CD4-positive, alpha-beta T cell treated with Interferon alpha-2 for 1 hour (primary cell): Measurements from ENCODE around the gene TCF4.
A peak's percentile ranks its signal among the peaks of the same experiment; 100 is the strongest.

ENCODE experiments used
- DNase-seq, 2 donors: peaks; one replicate each; pipeline ENCODE4 v3.0.0-alpha.2; 2020 to 2022

TCF4 gene

DNA sequence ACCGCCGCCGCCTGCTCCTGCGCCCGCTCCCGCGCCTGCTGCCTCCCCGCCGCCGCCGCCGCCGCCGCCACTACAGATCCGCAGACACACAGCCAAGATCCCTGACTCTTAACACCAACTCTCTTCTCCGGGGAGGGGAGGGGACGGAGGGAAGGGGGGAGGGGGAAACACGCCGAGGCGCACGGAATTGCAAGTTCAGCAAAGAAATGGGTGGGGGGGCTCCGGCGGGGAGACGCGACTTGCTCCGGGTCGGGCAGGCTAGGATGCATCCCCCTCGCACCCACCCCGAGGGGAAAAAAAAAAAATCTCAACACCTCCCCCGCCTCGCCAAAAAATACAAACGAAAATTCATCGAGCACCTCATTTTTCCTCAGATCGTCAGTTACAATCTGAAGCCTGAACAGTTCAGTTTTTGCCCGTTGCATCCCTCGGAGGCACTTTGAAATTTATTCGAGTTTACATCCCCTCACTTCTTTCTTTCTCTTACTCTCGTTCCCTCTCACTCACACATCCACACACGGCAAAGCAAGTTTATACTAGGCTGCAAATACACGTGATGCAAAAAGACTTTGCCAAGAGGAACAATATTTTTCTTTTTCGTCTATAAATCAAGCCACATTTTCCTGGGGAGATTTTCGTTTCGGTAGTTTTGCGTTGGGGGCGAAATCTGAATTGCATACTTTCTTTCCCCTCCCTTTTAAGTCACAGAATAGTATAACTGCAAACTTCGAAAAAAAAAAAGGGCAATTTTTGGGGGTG is at the start of gene TCF4:
Gene TCF4, minus strand, starts transcription at position 82 of the 759 bp plus-strand sequence. CDS start 1,076 bp downstream, outside the sequence.
- DNase-seq, result peak; percentile 16 to 41

DNA sequence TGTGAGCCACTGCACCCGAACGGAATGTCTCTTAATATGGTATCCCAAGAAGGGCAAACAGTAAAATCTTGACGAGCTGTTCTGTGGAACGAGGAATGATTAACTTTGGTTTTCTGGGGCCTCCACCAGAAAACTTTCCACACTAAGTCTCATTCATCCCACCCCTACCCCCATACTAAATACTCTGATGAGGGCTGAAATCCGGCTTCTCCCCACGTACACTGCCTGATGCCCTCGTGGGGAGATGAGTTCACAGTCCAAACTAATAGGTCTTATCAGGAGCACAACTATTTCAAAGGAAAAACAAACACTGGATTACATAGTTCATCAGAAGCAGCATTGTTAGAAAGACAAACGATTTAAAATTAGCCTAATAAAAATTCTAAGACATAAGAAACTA is 49.2 kb upstream of the TCF4 start:
- no peak for DNase-seq

DNA sequence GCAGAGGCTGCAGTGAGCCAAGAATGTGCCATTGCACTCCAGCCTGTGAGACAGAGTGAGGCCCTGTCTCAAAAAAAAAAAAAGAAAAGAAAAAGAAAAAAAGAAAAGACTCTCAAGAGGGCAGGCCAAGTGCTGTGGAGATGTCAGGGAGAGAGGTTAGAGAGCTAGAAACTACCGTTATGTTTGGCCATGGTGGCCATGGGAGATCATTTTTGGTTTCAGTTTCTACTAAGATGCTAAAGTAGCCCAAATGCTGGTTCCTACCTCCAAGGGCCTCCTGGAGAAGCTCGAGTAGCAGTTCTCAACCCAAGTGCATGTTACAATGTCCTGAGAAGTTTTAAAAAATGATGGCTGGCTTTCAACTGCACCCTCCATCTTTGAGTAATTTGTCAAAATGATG is 47.4 kb upstream of the TCF4 start:
- no peak for DNase-seq

DNA sequence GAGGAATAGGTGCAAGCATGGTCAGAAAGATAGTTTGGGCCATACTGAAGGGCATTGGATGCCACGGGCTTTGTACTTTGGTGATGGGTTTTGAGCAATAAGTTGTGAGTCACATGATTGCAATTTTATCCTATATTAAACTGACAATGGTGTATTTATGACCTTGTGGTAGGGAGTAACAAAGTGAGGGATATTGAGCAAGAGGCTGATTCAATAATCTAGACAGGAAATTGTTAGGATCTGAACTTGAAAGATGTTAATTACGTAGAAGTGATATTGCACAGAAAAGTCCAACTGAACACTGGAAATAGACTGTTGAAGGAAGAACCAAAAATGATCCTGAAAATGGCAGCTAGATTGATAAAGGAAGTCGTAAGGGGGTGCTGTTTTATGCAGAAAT is 46.6 kb upstream of the TCF4 start:
- DNase-seq, result no peak

DNA sequence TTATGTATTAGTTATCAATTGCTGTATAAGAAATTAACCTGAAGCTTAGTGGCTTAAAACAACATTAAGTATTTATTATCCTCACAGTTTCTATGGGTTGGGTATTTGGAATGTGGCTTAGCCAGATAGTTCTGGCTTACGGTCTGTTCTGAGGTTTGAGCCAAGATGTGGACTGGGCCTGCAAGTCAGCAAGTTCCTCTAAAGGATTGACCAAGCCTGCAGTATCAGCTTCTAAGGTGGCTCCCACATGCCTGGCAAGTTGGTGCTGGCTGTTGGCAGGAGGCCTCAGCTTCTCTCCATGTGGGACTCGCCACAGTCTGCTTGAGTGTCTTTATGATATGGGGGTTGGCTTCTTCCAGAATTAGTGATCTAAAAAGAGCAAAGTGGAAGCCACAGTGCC is 45.0 kb upstream of the TCF4 start:
- DNase-seq, result no peak

DNA sequence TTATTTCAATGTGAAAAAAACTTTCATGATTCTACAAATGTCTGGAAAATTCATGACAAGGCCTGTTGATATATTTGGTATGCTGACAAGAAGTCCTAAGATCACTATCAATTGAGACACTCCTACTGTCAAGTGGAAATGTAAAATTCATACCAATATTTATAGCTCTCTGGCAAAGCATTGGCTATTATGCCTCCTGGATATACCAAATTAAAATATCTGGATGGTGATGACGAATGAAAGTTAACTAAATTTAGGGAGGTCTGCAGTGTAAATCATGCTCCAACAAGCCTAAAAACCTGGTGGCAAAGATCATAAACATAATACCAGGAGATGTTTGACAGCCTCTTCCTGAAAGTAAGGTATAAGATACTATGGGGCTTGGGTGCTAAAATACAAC is 41.1 kb upstream of the TCF4 start:
- no peak for DNase-seq

DNA sequence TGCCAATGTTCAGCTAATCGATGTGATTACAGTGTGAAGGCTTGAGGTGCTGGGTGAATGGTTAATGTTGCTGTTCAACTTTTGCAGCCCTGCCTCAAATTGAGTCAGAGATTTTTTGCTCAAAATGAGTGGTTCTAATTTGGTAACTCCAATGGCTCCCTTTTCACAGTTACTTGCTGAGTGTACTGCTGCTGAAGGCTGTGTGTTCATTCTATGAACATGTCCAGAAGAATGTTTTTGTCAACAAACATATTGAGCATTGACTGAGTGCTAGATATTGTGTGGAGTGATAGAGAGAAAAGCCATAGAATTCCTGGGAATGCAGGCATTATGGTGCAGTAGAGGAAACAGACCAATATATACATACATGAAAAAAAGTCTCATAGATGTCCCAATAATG is 39.0 kb upstream of the TCF4 start:
- no peak for DNase-seq

DNA sequence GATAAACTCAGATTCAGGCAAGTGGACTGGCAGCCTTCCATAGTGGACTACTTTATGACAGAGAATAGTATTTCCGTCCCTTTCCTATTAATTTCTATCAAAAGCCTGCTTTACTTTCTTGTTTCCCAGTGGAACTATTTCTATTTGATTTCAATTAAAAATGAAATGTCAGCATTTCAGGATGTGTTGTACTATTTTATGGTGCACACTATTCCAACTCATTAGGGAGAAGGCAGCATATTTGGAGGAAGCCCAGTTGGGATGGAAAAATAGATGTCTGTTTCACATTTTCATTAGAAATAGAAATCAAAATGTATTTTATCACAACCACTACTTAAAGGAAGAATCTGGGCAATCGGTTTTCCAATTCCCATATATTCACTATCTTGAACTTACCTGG is 37.9 kb upstream of the TCF4 start:
- no peak for DNase-seq

DNA sequence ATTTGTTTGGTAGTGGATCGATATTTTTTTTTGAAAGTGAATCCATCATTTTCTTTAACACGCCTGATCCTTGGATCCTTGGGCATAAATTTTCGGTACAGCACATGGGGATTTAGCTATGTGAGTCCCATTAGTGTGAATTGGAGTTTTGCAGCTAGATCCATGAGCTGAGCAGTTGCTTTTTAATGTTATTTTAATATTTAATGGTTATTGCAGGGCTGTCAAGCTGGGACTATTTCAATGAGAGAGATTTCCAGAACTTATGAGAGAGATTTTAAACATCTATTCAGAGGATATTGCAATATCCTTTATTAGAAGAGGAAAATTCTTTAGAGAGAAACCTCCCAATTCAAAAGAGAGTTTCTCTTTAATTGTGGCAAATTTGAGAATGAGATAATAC is 35.6 kb upstream of the TCF4 start:
- DNase-seq, result no peak

DNA sequence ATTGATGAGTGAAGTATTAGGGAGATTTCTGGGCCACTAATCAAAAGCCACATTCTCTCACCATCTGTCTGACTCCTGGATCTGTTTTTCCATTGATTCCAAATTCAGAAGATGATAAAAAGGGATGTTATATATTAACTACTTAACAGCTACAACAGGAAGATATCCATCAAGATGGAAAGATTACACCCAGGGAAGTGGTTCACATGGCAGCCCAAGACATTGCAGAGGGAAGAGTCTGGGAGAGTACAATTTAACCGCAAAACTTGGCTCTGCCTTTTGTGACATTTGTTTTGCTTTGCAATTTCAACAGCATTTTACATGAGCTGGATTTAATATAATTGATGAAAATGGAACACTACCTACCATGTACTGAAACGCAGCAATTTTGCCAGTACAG is 22.5 kb upstream of the TCF4 start:
- no peak for DNase-seq

DNA sequence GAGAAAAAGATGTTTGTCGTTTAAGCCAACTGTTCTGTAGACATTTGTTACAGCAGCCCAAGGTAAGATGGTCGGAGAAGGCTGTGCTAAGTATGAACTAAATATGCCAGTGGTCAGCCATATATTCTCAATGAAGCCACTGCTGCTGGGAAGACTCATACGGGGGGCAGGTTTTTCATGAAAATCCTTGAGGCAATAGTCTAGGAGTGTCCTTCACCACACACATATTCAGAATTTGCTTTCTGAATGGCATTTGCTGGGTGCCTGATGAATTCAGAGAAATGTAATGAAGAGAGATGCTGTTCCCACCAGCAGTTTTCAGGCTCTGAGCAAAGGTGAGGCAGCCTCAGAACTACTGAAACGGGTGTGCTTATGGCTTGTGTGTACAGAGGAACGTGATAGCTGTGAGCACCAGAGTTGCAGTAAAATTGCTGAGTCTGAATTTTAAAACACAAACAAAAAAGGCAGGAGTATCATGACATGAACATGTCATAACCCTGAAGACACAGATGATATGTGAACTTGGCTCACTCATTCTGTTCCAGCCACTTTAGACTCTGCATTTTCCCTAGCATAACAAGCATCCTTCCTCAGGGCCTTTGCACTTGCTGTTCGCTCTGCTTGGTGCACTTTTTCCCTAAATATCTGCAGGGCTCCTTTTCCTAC is 21.3 kb upstream of the TCF4 start:
- no peak for DNase-seq

DNA sequence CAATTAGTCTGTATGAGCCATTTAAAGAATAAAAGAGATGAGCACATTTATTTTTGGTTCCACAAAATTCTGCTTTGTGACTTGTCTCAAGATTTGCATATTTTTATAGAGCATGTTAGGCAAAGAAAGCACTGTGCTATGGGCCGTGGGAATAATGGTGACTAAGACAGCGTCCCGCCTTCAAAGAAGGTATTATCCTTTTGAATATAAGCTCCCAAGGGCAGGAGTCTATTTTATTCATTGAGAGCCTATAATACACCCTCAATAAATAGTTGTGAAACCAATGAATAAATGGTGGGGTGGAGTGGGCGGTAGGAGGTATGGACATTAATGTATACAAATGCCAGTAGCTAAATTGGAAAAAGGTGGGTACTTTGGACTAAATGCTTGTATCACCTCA is 20.5 kb upstream of the TCF4 start:
- no peak for DNase-seq

DNA sequence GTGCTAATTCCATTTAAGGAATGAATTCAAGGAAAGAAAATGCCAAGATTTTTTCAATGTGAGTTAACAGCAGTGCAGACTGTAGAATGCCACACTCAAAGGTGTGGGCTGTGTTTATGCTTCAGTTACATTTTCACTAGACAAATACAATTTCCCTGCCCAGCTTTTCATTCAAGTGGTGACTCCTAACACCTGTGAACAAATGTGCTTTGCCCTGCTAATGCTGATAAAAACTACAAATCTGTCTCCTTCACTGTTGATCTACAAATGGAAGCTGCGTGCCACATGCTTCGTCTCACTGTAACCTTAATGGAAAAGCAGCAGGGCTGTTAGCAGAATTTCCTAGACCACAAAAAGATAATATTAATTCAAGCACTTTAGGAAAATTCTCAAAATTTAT is 19.8 kb upstream of the TCF4 start:
- DNase-seq, result no peak

DNA sequence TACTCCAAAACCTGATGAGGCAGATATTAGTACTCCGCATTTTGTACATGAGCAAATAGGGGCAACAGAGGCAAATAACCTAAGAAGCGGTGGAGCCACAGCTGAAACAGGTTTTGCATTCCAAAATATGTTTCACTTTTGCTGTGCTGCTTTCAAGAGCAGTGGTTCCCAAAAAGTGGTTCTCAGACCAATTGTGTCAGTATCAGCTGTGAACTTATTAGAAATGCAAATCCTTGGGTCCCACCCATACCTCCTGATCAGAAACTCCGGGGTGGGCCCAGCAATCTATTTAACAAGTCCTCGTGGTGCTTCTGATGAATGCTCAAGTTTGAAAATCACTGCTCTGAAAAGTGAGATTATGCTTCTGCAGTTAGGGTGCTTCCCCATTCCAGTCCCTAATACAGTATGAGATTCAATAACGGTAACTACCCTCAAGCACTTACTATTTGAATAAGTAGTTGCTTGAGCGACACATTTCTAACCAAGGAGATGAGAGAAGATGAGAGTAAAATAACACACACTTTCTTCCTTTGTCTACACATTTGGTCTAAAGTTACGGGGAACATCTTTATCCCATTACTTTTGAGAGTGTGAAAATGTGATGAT is 17.8 kb upstream of the TCF4 start:
- no peak for DNase-seq

DNA sequence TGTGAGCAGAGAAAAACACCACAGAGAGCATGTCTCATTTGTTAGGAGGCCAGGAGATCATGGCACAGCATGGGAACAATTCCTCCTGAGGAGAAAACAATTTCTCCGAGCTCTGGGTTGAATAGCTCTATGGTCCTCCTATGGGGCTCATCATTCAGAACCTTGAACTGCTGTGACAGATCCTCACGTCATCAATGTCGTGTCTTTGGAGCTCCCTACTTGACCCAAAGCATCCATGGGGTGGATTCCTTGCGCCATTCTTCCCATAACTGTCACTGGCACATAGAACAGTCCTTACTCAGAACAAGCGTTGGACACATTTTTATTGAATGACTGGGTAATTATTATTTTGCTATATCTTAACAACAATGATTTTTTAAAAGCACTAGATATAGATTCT is 15.8 kb upstream of the TCF4 start:
- no peak for DNase-seq

DNA sequence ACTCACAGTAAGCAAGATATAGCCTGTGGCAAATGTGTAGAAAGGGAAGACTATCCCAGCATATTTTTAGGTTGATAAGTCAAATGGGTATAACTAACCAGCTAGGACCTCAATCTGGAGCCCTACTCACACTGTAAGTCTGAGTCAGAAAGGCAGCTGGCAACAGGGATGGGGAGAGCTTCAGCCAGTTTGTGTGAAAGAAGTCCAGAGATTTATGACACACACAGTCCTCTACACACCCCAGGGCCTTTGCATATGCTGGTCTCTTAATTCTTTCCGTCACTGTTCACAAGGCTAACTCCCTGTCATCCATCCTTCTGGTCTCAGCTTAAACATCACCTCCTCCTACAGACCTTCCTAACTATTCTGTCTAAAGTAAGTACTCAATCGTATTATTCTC is 5.9 kb upstream of the TCF4 start:
- no peak for DNase-seq

DNA sequence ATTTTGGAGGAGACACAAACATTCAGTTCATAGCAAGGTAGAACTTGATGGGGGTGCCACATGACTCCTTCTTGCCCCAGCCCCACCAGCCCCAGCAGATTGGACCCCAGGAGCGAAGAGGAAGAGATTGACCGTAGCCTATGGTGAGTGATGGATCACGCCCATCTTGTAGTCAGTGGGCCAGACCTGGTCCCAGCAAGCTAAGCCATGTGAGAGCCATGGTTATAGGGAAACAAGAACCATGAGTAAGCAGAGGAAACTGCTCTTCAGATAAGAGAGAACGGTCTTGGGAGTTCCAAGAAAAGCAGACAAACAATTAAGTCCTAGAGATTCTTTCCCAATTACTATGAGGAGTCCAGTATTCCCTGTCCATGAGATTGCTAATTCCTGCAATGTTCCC is 4.6 kb upstream of the TCF4 start:
- no peak for DNase-seq

DNA sequence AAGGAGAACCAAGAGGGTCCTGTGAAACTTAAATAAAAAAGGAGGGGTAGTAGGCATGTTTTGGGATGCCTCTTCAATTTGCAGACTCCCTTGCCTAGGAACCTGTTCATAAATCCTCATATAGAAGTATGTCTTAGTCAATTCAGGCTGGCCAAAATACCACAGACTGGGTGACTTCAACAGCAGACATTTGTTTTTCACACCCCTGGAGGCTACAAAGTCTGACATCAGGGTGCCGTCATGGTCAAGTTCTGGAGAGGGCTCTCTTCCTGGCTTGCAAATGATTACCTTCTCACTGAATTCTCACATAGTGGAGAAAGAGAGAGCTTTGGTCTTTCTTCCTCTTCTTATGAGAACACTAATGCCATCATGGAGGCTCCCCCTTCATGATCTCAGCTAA is 4.1 kb upstream of the TCF4 start:
- DNase-seq, result no peak

DNA sequence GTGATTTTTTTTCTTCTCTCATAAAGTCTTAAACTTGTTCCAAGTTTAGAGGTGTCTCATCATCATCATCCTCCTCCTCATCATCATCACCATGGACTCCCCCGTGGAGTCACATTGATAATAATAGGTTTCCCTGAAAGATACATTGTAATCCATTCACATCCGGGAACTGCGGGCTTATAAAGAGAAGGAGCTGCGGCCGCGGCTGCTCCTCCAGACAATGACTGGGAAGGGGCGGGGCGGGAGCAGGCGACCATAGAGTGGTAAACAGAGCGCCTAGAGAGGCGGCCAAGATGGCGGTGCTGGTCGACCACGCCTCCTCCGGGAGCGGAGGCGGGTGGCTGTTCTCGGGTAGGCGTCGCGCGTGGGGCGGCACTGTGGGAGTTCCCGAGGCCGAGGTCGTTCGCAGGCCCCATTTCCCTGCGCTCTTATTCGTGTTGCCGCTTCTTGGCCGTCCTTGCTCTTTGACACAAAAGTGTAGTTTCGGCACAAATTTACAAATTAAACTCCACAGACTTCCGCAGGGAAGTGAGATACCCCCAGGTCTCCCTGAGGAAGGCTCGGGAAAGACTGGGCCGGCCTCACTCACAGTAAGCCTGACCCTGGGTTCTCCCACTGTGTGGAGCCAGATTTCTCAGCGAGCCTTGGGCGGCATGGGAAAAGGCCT is 1.8 kb upstream of the TCF4 start:
- DNase-seq, result peak; percentile 79 to 91

DNA sequence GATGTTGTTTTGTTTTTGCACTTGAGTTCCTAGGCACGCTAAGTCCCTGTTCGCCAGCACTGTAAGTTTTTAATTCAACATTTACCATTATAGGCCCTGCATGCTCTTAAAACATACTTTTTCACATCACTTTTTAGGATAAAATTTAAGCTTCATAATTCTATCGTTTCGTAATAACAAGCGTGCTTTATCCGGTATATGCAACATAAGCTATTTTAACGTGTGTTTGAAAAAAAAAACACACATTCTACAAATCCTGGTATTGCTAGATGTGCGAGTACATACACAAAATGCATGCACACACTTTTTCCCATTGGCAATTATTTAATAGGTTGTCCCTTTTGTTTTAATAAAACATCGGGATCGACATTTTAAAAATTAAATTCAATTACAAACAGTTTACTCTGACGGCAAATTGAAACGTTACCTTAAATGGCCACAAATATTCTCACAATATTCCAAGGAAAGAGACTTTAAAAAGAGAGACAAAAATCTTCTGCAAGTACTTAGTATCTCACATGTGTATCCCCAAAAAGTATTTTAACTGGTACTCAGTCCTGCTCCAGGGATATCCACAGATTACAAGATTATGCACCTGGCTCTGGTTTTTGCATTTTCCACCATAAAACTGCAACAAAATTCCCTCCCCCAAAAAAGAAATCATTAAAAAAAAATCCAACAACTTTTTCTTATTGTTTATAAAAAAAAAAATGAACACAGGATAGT is 1.0 kb upstream of the TCF4 start:
- no peak for DNase-seq

DNA sequence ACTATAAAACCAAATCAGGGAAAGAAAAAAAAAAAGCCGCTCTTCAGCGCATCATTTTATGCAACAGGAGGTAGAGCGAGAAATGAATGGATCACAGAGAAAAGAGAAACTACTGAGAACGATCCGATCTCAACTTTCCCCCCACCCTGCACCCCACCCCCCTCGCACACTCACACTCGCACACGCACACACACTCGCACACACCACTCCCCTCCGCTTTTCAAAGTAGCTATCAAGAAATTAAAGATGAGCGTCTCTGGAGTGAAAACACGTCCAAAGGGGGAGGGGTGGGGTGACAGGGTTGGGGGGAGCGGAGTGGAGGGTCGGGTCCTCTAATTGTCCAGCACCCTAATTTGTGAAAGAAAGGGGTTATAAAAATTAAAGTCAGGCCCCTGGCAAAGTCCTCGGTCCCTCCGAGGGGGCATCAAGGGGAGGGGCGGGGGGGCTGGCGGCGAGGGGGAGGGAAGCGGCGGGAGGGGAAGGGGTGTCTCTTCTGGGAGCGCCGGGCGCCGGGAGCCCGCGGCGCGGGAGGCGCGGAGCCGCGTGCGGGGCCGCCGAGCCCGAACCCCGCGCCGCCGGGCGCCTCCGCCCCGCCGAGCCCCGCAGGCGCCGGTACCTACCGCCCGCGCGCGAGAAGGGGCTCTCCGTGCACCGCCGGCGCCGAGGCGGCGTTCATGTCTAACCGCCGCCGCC is 428 bp downstream of the TCF4 start:
- DNase-seq, result peak; percentile 6 to 33

DNA sequence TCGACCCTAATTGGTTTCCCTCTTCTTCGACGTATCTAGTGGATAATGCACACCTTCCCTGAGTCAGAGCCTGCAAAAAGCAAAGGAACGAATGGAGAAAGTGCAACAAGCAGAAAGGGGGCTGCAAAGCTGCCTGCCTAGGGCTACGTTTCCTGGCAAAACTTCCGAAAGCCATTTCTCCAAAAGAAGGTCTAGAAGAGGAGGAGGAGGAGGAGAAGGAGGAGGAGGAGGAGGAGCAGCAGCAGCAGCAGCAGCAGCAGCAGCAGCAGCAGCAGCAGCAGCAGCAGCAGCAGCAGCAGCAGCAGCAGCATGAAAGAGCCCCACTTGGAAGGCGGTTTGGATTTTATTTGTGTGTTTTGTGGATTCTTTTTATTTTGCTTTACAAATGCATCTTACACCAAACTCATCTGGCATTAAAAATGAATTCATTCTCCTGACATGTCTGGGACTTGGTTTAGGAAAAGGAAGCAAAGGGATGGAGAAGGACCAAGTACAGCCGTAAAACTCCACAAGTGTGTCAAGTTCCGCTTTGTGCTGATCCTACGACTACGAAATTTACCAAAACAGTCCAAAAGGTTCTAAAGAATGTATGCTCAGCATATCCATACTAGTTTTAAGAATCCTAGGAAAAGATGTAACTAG is 2.0 kb downstream of the TCF4 start:
- DNase-seq, result no peak
